Spleen (tissue), 11 donors: ENCODE measurements around the gene AFAP1L1. TPM values are rescaled to one million over a fixed set of nuclear protein-coding genes. Genes with fewer than 3 reads are reported as not detected.

Source experiments
- DNase-seq: peaks from one replicate; pipeline ENCODE4 v3.0.0-alpha.2; 2020
- H3K27ac ChIP-seq, 8 donors: fragments of 200-600 bp; sonication (generic) in 7 of 8; 1 replicate in 4 of 8; 2 replicates in 4 of 8; pipeline versions ENCODE4 v1.5.0 to v1.8.0; 2016 to 2021; ENCODE audit warnings: inconsistent platforms in 4 of 8, mild to moderate bottlenecking in 4 of 8, moderate library complexity in 1 of 8
- H3K27me3 ChIP-seq, 7 donors: fragments of 200-600 bp; sonication (generic) in 6 of 7; replicated peaks in 1 of 7; 1 replicate in 4 of 7; 2 replicates in 3 of 7; pipeline versions ENCODE4 v1.5.0 to v1.8.0; 2016 to 2021; ENCODE audit warnings: inconsistent platforms in 3 of 7, mild to moderate bottlenecking in 1 of 7
- H3K36me3 ChIP-seq, 6 donors: fragments of 200-600 bp; sonication (generic) in 5 of 6; 1 replicate in 4 of 6; 2 replicates in 2 of 6; pipeline versions ENCODE4 v1.5.0 to v1.8.0; 2016 to 2021; ENCODE audit warnings: inconsistent platforms in 2 of 6
- H3K4me1 ChIP-seq, 6 donors: fragments of 200-600 bp; sonication (generic) in 5 of 6; 1 replicate in 3 of 6; 2 replicates in 3 of 6; pipeline versions ENCODE4 v1.5.0 to v1.8.0; 2016 to 2021; ENCODE audit warnings: inconsistent platforms in 3 of 6
- H3K4me3 ChIP-seq, 8 donors: fragments of 200-600 bp; sonication (generic) in 7 of 8; 1 replicate in 4 of 8; 2 replicates in 4 of 8; pipeline versions ENCODE4 v1.5.0 to v1.8.0; 2016 to 2021; ENCODE audit warnings: inconsistent platforms in 4 of 8, mild to moderate bottlenecking in 4 of 8, moderate library complexity in 2 of 8
- H3K9me3 ChIP-seq, 8 donors: fragments of 200-600 bp; sonication (generic) in 7 of 8; 1 replicate in 4 of 8; 2 replicates in 4 of 8; pipeline versions ENCODE4 v1.5.0 to v1.8.0; 2016 to 2021; ENCODE audit warnings: inconsistent platforms in 4 of 8
- CTCF ChIP-seq, 11 experiments: fragments of 200-600 bp in 7 of 11; fragments of 450-650 bp in 4 of 11; sonication (generic) in 4 of 11; IDR thresholded peaks in 8 of 11; conservative IDR thresholded peaks in 3 of 11; 1 replicate in 7 of 11; 2 replicates in 4 of 11; pipeline versions ENCODE4 v1.4.0 to v1.8.0; 2016 to 2021; ENCODE audit warnings: antibody characterized with exemption in 11 of 11, inconsistent platforms in 4 of 11, mild to moderate bottlenecking in 1 of 11
- POLR2A ChIP-seq, 3 donors: fragments of 450-650 bp; IDR thresholded peaks; one replicate each; pipeline ENCODE4 v1.5.1; 2017; ENCODE audit warnings: antibody characterized with exemption in 3 of 3, mild to moderate bottlenecking in 1 of 3
- POLR2AphosphoS5 ChIP-seq, 3 donors: sonication (generic); formaldehyde crosslinking; IDR thresholded peaks; one replicate each; pipeline ENCODE4 v1.5.1; 2017; ENCODE audit warnings: antibody characterized with exemption in 3 of 3
- WGBS, 5 donors: extraction: QIAGEN DNeasy Blood & Tissue Kit in 3 of 5; methylation state at CpG; one replicate each; pipeline versions ENCODE4 v1.1.5 to v1.1.7; 2013 to 2018; 5-methylcytosine and 5-hydroxymethylcytosine counted together
- intact Hi-C: fragments of 100-400 bp; cut with DNase I; formaldehyde crosslinking; loops from one replicate; pipeline ENCODE4 v1.15.0; 2023; ENCODE audit warnings: low total_unique reads
- polyA plus RNA-seq, 3 donors: library from polyadenylated mRNA; stranded (reverse); fragments of 200-250 nt; gene quantifications; one replicate each; pipeline ENCODE4 v1.2.1, GENCODE V29; 2013
- total RNA-seq, 7 donors: library from RNA; depleted of rRNA in 3 of 7; stranded (reverse); fragments of >200 nt in 3 of 7; fragmentation: NEBNext Ultra II Directional in 4 of 7; extraction: Animal tissue kit (Norgen Biotek cat#: 25700) in 4 of 7; gene quantifications; one replicate each; pipeline versions ENCODE4 v1.1.0 to v1.2.1, GENCODE V29; 2016 to 2021
- donor health status: healthy with polysubstance abuse.
- donor health status: DM: no; HTN: no; CAD: no; lungs with moderate emphysema.
- donor health status: DM: no; HTN: no; CAD: no.
- donor health status: Bipolar disorder and iron deficiency.
- donor health status: healthy.
- donor health status: DM: no; HTN: no; CAD: no.
- donor health status: DM: yes; HTN: yes; CAD: no.

The AFAP1L1 gene
- total and polyA plus RNA-seq, 10 donors: 1.7 to 21.8 (median 10.3) TPM

- Histone ChIP-seq H3K9me3 (peaks cover 0 to 6% (median 0%) of the 10 kb centered on the region in 8 donors), H3K27me3 (no peaks in the 10 kb centered on the region), H3K36me3 (peaks cover 0 to 24% (median 0%) of the 10 kb centered on the region in 6 donors), H3K27ac (no peak overlapping the region), H3K4me3 (no peak overlapping the region), H3K4me1 (peaks cover 0 to 4% (median 0%) of the 10 kb centered on the region in 6 donors)
- DNase-seq: no peak
- intact Hi-C loops: no loop called here
- TF ChIP-seq POLR2AphosphoS5 (IDR thresholded peaks at IDR 0.05) (no peak), CTCF (IDR thresholded peaks at IDR 0.05 in 8 of 11, conservative IDR thresholded peaks at IDR 0.05 in 3 of 11) (no peak), POLR2A (IDR thresholded peaks at IDR 0.05) (no peak)
- WGBS, 5 donors: 94 to 98% (median 96%) methylated on average over 5 of the region's 5 CpGs
Observed at GRCh38 chr5:149325894-149326293, 54.2 kb downstream of the AFAP1L1 start.

- WGBS, 5 donors: 90 to 97% (median 93%) methylated on average over 3 of the region's 3 CpGs
- H3K27ac ChIP-seq: no peak overlapping the region
- intact Hi-C loops: no loop called here
- no peaks in the 10 kb centered on the region for H3K4me1 ChIP-seq
- H3K9me3 ChIP-seq: peaks cover 0 to 6% (median 0%) of the 10 kb centered on the region in 8 donors
- DNase-seq: no peak
- no peak overlapping the region for H3K4me3 ChIP-seq
- peaks cover 0 to 25% (median 0%) of the 10 kb centered on the region in 6 donors for H3K36me3 ChIP-seq
- TF ChIP-seq POLR2AphosphoS5 (IDR thresholded peaks at IDR 0.05) (no peak), POLR2A (IDR thresholded peaks at IDR 0.05) (no peak), CTCF (IDR thresholded peaks at IDR 0.05 in 8 of 11, conservative IDR thresholded peaks at IDR 0.05 in 3 of 11) (no peak)
- no peaks in the 10 kb centered on the region for H3K27me3 ChIP-seq
Observed at GRCh38 chr5:149326611-149327010, 55.0 kb downstream of the AFAP1L1 start.

GRCh38 chr5:149328177-149328576, 56.5 kb downstream of the AFAP1L1 start:
- no peak overlapping the region for H3K27ac ChIP-seq
- H3K9me3 ChIP-seq: peaks cover 0 to 6% (median 0%) of the 10 kb centered on the region in 8 donors
- no peak overlapping the region for H3K4me3 ChIP-seq
- TF ChIP-seq POLR2A (IDR thresholded peaks at IDR 0.05): no peak
- TF ChIP-seq POLR2AphosphoS5 (IDR thresholded peaks at IDR 0.05): no peak
- TF ChIP-seq CTCF (IDR thresholded peaks at IDR 0.05 in 8 of 11, conservative IDR thresholded peaks at IDR 0.05 in 3 of 11): no peak
- intact Hi-C loops: no loop called here
- no peak for DNase-seq
- H3K36me3 ChIP-seq: peaks cover 0 to 30% (median 0%) of the 10 kb centered on the region in 6 donors
- 92 to 98% (median 95%) methylated on average over 5 of the region's 5 CpGs for WGBS, 5 donors
- no peaks in the 10 kb centered on the region for H3K27me3 ChIP-seq
- no peaks in the 10 kb centered on the region for H3K4me1 ChIP-seq

- Histone ChIP-seq H3K36me3 (peaks cover 0 to 29% (median 2%) of the 10 kb centered on the region in 6 donors), H3K27ac (no peak overlapping the region), H3K4me3 (no peak overlapping the region), H3K27me3 (no peaks in the 10 kb centered on the region), H3K4me1 (no peaks in the 10 kb centered on the region), H3K9me3 (no peaks in the 10 kb centered on the region)
- WGBS, 5 donors: 78 to 88% (median 84%) methylated on average over 2 of the region's 2 CpGs
- DNase-seq: no peak
- intact Hi-C loops: no loop called here
- TF ChIP-seq POLR2A (IDR thresholded peaks at IDR 0.05) (no peak), CTCF (IDR thresholded peaks at IDR 0.05 in 8 of 11, conservative IDR thresholded peaks at IDR 0.05 in 3 of 11) (no peak), POLR2AphosphoS5 (IDR thresholded peaks at IDR 0.05) (no peak)
Observed at GRCh38 chr5:149333711-149334443, 62.2 kb downstream of the AFAP1L1 start.
